ENCODE data around the gene UBL3.

Gene UBL3

DNA sequence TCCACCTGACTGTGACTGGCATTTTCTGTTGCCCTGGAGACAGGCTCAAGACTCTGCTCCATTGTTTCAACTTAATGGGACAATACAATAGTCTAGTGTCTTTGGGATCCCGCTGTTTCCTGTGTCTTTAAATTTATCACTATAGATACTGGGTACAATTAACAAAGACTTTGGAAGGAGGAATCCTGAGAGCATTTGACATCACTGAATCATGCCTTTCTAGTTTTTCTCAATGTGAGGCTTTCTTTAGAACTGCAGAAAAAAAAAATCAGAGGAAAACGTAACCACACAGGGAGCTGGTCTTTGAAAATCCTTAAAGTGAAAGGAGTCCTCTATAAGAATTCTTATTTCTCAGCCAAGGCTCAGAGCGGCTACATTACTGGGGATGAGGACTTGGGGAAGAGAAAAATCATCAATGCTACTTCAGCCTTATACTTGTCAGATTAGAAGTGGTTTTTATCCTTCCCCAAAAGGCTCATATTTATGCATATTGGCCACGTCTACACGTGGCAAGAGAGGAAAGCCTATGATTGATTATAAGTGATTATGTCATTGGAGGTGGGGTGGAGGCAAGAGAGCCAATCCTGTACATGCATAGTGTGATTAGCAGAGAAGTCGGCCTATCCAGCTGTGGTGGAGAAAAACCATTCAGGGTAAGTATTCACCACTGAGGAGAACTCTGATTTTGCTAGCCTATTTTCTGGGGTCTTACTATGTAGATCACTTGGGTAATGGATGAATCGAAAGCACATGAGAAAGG lies 34.4 kb upstream of the UBL3 start:
- TF ChIP-seq, protein P1, sequence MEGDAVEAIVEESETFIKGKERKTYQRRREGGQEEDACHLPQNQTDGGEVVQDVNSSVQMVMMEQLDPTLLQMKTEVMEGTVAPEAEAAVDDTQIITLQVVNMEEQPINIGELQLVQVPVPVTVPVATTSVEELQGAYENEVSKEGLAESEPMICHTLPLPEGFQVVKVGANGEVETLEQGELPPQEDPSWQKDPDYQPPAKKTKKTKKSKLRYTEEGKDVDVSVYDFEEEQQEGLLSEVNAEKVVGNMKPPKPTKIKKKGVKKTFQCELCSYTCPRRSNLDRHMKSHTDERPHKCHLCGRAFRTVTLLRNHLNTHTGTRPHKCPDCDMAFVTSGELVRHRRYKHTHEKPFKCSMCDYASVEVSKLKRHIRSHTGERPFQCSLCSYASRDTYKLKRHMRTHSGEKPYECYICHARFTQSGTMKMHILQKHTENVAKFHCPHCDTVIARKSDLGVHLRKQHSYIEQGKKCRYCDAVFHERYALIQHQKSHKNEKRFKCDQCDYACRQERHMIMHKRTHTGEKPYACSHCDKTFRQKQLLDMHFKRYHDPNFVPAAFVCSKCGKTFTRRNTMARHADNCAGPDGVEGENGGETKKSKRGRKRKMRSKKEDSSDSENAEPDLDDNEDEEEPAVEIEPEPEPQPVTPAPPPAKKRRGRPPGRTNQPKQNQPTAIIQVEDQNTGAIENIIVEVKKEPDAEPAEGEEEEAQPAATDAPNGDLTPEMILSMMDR (IDR thresholded peaks at IDR 0.05), result no peak
- H3K4me3 ChIP-seq (ENCODE audit: low read depth in 1 of 2, low read length in 1 of 2), result no peak overlapping the region
- no peaks in the 10 kb centered on the region for H3K9me3 ChIP-seq
- H3K4me1 ChIP-seq (ENCODE audit: control insufficient read depth in 1 of 2, insufficient read depth in 1 of 2, low read depth in 1 of 2, low read length in 1 of 2), result peaks cover 0 to under 1% of the 10 kb centered on the region in 2 experiments
- H3K27ac ChIP-seq, result no peak overlapping the region
- H3K27me3 ChIP-seq, result no peaks in the 10 kb centered on the region
- no peaks in the 10 kb centered on the region for H3K36me3 ChIP-seq

DNA sequence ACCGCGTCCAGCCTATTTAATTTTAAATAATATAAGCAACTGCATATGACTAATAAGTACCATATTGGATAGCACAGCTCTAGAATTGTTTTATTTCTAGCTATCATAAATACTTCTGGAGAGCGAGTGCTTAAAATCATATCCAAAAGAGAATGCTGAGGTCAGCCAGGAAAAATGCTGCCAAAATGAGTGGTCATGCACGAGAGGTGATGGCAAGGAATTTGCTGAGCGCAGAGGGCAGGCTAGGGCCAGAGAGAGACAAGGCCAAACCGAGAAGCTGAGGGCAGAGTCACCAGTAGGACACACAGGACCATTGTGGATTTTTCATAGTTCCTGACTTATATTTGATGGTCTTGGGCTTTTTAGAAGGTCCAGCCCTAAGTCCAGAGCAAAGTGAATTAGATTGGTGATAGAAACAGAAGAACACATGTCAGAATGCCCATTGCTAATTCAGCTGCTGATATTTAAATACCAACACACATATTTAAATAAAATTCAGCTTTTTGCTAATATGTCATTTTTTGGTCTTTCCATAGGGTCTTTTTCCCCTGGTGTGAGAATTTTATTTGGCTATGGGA lies 33.6 kb upstream of the UBL3 start:
- H3K9me3 ChIP-seq, result no peaks in the 10 kb centered on the region
- H3K4me1 ChIP-seq (ENCODE audit: control insufficient read depth in 1 of 2, insufficient read depth in 1 of 2, low read depth in 1 of 2, low read length in 1 of 2), result no peaks in the 10 kb centered on the region
- H3K27ac ChIP-seq, result no peak overlapping the region
- TF ChIP-seq, protein P1 (IDR thresholded peaks at IDR 0.05), result no peak
- no peak overlapping the region for H3K4me3 ChIP-seq (ENCODE audit: low read depth in 1 of 2, low read length in 1 of 2)
- H3K36me3 ChIP-seq, result no peaks in the 10 kb centered on the region
- no peaks in the 10 kb centered on the region for H3K27me3 ChIP-seq

DNA sequence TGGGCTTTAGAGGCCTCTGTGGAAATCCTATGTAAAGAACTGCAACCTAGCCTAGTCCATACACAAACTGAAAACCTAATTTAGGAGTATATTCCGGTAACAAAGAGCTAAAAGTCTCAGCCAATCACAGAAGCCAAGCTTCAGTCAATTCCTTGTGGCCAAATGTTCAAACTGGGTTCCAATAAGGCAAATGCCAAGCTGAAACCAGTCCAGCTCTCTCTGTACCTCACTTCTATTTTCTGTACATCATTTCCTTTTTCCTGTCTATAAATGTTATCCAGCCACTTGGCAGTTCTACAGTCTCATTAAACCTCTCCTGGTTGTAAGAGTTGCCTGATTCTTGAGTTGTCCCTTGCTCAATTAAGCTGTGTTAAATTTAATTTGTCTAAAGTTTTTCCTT lies 31.7 kb upstream of the UBL3 start:
- Histone ChIP-seq H3K4me1 (ENCODE audit: control insufficient read depth in 1 of 2, insufficient read depth in 1 of 2, low read depth in 1 of 2, low read length in 1 of 2) (no peaks in the 10 kb centered on the region), H3K4me3 (ENCODE audit: low read depth in 1 of 2, low read length in 1 of 2) (no peak overlapping the region), H3K9me3 (no peaks in the 10 kb centered on the region), H3K27ac (no peak overlapping the region), H3K27me3 (peaks cover 6% of the 10 kb centered on the region), H3K36me3 (no peaks in the 10 kb centered on the region)
- TF ChIP-seq, protein P1 (IDR thresholded peaks at IDR 0.05), result no peak

DNA sequence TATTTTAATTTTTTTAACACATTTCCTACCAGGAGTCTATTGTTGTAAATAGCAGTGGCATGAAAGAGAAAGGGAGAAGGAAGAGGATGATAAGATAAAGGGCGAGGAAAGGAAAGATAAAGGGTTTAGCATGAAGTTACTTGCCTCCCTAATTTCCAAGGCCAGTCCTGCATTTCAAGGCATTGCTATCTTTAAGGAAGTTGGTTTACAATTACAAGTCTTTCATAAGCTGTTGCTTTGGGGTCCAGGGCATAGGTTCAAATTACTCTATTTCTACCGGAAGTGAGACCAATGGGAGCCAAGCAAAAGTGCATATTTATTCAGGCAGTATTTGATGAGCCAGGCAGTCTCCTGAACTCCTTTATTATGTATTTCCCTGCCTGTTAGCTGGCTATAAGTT lies 27.7 kb upstream of the UBL3 start:
- TF ChIP-seq, protein P1 (IDR thresholded peaks at IDR 0.05), result no peak
- H3K9me3 ChIP-seq, result no peaks in the 10 kb centered on the region
- no peak overlapping the region for H3K4me3 ChIP-seq (ENCODE audit: low read depth in 1 of 2, low read length in 1 of 2)
- H3K27me3 ChIP-seq, result peaks cover 35% of the 10 kb centered on the region
- H3K4me1 ChIP-seq (ENCODE audit: control insufficient read depth in 1 of 2, insufficient read depth in 1 of 2, low read depth in 1 of 2, low read length in 1 of 2), result no peaks in the 10 kb centered on the region
- no peaks in the 10 kb centered on the region for H3K36me3 ChIP-seq
- H3K27ac ChIP-seq, result no peak overlapping the region

DNA sequence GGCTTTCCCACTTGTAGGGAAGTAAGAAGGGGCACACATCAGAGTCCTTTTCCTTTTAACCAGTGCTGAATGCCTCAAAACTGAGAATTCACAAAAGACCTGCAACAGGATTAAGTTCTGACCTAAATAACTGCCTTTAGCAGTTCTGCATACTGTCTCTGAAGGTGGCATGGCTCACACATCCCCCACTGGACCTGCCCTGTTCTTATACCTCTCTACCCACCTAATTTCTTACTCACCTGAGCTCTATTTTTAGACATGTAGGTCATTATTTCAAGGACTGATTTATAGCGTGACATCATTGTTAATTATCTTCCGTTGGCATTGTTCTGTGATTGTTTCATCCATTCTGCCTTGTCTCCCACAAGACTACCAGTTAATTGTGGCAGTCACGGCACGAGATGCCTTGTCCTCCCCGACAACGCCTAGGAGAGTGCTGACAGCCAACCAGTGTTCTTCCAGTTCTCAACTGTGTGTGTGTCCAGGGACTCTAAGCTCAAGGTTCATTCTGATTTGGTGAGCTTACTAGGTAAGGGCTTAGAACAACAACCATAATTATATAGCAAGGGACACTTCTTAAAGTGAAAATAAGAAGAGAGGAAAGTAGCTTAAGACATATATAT lies 27.1 kb upstream of the UBL3 start:
- no peak overlapping the region for H3K27ac ChIP-seq
- H3K36me3 ChIP-seq, result no peaks in the 10 kb centered on the region
- H3K4me3 ChIP-seq (ENCODE audit: low read depth in 1 of 2, low read length in 1 of 2), result no peak overlapping the region
- TF ChIP-seq, protein P1 (IDR thresholded peaks at IDR 0.05), result no peak
- H3K27me3 ChIP-seq, result peaks cover 35% of the 10 kb centered on the region
- H3K4me1 ChIP-seq (ENCODE audit: control insufficient read depth in 1 of 2, insufficient read depth in 1 of 2, low read depth in 1 of 2, low read length in 1 of 2), result no peaks in the 10 kb centered on the region
- no peaks in the 10 kb centered on the region for H3K9me3 ChIP-seq

Measured in neutrophil (primary cell).